Subcutaneous adipose tissue (tissue), 4 donors: ENCODE data around the gene OR3A1. TPM values are rescaled to one million over a fixed set of nuclear protein-coding genes. Genes with fewer than 3 reads are reported as not detected.

Experiments used
- CTCF ChIP-seq: fragments of 450-650 bp; IDR thresholded peaks from one replicate; pipeline ENCODE4 v1.5.1; 2016; ENCODE audit warnings: low read depth, mild to moderate bottlenecking, control low read depth, antibody characterized with exemption, moderate library complexity
- total RNA-seq, 4 donors: library from RNA; depleted of rRNA; stranded (reverse); fragments of >200 nt; gene quantifications; one replicate each; pipeline ENCODE4 v1.1.0, GENCODE V29; 2016

OR3A1 gene
- total RNA-seq, 4 donors from 2014 or later = not detected

DNA sequence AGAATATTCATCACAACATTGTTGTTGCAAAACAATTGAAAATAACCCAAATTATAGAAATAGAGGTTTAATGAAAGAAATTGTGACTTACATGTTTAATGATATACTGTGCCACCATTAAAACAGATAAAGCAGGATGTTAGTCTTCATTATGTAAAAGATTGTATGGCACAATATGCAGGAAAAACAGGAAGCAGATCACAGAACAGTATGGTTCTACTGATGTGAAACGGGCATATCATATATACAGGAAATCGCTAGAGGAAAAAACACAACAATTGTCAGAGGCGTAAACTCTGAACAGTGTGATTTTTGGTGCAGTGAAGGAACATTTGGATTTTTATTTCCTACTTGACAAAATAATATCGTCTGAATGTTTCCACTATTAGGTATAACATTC lies 22.0 kb downstream of the OR3A1 start:
- no peak for TF ChIP-seq CTCF

DNA sequence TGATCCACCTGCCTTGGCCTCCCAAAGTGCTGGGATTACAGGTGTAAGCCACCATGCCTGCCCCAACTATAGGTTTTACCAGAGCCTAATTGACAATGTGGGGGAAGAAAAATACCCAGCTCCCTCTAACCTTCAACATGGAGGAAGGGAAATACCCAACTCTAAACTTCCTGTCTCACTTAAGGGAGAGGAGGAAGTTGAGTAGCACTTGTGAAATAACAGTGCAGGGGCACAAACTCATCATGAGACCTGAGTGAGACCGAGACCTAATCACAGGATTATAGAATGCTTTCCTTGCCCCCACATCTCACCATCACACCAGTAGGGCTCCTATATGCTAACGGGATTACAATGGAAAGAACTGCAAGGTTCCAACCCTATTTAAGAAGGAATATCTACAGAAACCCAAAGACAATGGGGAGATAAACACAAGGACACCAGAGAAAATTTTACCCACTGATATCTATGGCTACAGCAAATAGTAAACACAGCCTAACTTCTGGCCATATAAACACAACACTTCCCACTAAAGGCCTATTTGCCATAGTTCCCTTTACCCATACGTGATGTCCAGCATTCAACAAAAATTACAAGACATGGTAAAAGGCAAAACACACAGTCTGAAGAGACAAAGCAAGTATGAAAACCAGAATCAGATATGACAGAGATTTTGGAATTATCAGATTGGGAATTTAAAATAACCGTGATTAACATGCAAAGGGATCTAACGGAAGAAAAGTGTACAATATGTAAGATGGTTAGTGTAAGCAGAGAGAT lies 26.9 kb downstream of the OR3A1 start:
- TF ChIP-seq CTCF = no peak

- TF ChIP-seq CTCF = no peak
Measured at GRCh38 chr17:3260600-3260999, 37.6 kb downstream of the OR3A1 start.

DNA sequence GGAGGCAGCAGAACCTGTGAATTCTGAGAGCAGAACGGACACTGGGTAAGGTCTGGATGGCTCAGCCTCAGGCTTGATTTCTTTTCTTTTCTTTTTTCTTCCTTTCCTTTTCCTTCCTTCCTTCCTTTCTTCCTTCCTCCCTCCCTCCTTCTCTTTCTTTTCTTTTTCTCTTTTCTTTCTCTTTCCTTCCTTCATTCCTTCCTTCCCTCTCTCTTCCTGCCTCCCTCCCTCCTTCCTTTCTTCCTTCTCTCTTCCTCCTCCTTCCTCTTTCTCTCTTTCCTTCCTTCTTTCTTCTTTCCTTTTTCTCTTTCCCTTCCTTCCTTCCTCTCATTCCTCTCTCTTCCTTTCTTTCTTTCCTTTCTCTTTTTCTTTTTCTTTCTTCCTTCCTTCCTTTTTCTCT lies 38.0 kb downstream of the OR3A1 start:
- TF ChIP-seq CTCF = no peak

- no peak for TF ChIP-seq CTCF
Measured at GRCh38 chr17:3256575-3256974, 41.6 kb downstream of the OR3A1 start.

Other genes with a start within 250 kb of the OR3A1 start
- not detected for gene OR1D5, start 234.8 kb downstream of the OR3A1 start, total RNA-seq
- gene OR1D2, start 193.9 kb downstream of the OR3A1 start, total RNA-seq = not detected
- gene OR1G1, start 170.8 kb downstream of the OR3A1 start, total RNA-seq = not detected
- not detected for gene OR1A2, start 100.8 kb downstream of the OR3A1 start, total RNA-seq
- gene OR1A1, start 90.7 kb downstream of the OR3A1 start, total RNA-seq = not detected
- 1 to 10 TPM in 1 of 4 donors, not detected in 3; 1.7 TPM for gene OR3A2, start 87.9 kb upstream of the OR3A1 start, total RNA-seq
- not detected for gene OR1E1, start 100.0 kb upstream of the OR3A1 start, total RNA-seq
- not detected for gene OR3A3, start 113.0 kb upstream of the OR3A1 start, total RNA-seq
- gene OR1E2, start 135.5 kb upstream of the OR3A1 start, total RNA-seq = not detected
- 1 to 10 TPM in 2 of 4 donors, under 1 TPM in 2; 0.51 to 2.6 (median 0.96) TPM for gene SPATA22, start 173.5 kb upstream of the OR3A1 start, total RNA-seq
- 1 to 10 TPM; 3.4 to 6.6 (median 5.6) TPM for gene ASPA, start 177.6 kb upstream of the OR3A1 start, total RNA-seq